ENCODE results near the gene CDKN2AIP.

DNA sequence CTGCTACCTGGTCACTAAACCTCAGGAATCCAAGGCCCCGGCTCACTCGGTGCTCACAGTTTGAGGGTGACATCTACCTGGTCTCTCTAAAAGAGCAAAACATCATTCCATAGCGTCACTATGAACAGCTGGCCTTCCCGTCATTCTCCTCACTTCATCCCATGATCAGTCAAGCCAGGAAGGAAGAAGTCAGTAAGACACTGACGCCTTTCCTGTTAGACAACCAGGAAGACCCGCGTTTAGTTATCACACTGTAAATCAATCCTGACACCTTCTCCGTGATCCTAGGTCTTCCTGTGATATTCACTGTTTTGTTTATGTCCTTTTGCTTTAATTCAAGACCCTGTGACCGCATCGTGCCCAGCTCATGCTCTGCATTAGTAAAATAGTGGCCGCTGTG lies 31.6 kb upstream of the CDKN2AIP start:
- TF ChIP-seq CTCF (IDR thresholded peaks at IDR 0.05) (no peak), POLR2A (IDR thresholded peaks at IDR 0.05) (no peak)

All from thyroid gland (tissue), 4 donors.